Cardiac septum (tissue), 1 donor: ENCODE measurements around the gene ZNF169. TPM values are rescaled to one million over a fixed set of nuclear protein-coding genes. Genes with fewer than 3 reads are reported as not detected.
"Not testable (repeated sequence)": the region's sequence is repeated elsewhere in the genome, so short reads cannot be mapped to it uniquely, and the experiment has no call there.

Experiments used
- DNase-seq: peaks from one replicate; pipeline ENCODE4 v3.0.0-alpha.2; 2020; ENCODE audit warnings: low spot score
- intact Hi-C: fragments of 100-400 bp; cut with DNase I; formaldehyde crosslinking; loops from one replicate; pipeline ENCODE4 v1.14.0; 2022
- long read RNA-seq: library from polyadenylated mRNA; unstranded; transcript quantifications from one replicate; pipeline ENCODE4 v2.0.0, GENCODE V29; 2021
- total RNA-seq: library from RNA; stranded (reverse); fragmentation: NEBNext Ultra II Directional; extraction: Animal tissue kit (Norgen Biotek cat#: 25700); gene quantifications from one replicate; pipeline ENCODE4 v1.2.1, GENCODE V29; 2021
- donor health status: DM: no; HTN: no; CAD: no.

ZNF169 gene
- total RNA-seq, result 2.8 TPM
- long read RNA-seq, partial matches to known transcripts, result 1 of 4 reads
- long read RNA-seq, other reads (novel, unspliced or antisense), result 2 of 4 reads

DNA sequence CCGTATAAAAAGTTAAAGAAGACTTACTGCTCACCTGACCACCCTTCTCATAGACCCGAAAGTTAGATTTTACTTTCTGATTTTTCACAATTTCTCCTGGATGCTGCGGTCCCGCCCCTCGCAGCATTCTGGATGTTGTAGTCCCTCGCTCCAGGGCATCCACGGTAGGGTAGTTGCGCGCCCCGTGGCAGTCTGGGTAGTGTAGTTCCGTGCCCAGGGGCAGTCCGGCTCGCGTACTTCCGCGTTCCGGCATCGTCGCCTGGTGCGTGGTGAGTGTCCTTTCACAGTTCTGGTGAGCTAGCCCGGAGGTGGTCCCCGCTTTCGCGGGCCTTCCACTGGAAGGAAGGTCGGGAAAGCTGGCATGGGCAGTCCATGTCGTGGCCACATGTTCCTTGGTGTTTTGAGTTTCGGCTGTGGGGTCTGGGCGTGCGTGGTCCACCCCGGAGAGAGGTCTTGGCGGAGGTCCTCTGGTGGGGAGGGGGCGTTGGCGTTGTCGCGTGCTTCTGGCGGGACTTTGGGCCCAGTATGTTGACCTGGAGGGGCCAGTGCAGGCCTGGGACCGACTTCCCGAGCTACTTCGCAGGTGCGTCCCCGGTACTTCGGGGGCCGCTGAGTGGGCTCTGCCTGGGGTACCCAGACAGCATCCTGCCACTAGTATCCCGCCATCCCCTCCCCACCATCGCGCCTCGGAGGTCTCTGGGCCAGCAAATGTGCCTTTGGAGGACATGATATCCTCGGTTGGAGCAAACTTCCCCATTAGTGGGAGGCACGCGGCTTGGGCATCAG, at the start of gene ZNF169:
Gene ZNF169, plus strand, starts transcription at position 222 of the 786 bp plus-strand sequence. CDS start 19,515 bp downstream, outside the sequence.
- intact Hi-C loops, result no loop called here
- DNase-seq, result peak; percentile 96

DNA sequence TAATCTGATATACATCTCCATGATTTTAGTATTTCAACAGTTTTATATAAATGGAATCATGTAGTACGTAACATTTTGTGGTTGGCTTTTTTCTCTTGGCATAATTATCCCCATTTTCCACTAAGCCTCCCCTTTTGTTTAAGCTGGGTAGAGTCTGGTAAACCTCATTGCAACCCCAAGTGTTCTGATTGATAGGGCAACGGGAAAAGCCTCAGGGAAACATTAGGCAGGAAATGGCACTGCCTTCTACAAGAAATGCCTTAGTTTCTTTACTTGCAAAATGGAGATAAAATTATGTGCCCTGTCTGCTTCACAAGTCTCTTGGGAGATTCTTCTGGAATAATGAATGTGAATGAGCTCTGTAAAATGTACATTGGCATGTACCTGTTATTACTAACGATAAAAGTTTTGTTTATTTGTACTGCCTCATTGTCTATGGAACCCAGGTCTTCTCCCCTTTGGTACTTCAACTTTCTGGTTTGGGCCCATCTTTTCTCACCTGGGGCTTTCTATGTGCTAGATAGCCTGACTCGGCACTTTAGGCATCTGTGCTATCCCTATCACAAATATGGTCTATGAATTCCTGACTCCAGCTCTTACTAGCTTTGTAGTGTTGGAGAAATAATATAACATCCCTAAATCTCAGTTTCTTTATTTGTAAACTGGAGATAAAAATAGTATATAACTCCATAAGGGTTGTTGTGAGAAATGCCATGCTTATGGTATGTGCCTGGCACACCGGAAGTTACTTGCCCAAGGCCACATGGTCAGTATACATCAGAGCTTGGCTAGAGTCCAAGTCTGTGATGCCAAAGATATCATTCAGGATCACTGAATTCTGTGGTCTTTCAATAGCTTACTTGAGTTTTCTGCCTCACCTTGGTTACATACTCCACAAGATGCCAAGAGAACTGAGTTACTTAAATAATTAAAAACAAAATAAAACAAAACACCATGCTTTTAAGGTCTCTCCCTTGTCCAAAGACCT, 48.2 kb upstream of the ZNF169 start:
- intact Hi-C loops, result loop anchor here (5.0 kb wide), 2 partner anchors 199 to 529 kb away; no protein-coding TSS in a partner anchor

DNA sequence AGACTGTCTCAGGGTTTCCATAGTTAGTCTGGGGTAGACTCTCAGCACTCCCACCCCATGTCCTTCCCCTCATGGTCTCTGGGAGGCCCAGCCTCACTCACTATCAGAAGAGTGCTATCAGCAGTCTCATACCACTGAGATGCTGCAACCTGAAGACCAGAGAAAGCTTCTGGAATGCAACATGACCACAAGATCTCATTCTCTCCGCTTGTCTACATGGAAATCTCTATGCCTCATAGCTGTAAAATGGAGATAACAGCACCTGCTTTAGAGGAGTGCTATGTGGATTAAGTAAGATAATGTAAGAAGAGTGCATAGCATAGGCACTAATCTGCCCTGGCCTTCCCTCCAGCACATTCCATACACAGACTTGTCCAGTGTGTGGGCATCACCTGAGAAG, 47.0 kb upstream of the ZNF169 start:
- DNase-seq, result no peak
- intact Hi-C loops, result loop anchor here (5.0 kb wide), 2 partner anchors 200 to 530 kb away; no protein-coding TSS in a partner anchor

More for the DNA sequence above, 48.2 kb upstream of the ZNF169 start:
- DNase-seq, result no peak

DNA sequence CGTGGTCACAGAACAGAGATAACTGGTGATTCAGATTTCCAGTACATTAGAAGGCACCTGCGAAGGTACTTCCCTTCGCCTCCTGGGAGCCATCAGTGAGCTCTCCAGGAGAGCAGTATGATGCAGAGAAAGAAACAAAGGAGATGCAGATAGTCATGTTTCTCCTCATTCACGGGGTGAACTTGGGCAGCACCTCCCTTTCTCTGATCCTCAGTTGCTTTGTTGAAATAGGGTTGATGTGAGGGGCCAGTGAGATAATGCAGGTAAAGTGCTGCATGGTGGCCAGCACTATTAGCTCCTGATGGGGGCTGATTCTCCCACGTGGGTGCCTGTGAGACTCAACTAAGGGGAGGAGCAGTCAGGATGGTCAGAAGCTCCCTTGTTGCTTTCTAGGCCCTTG, 46.6 kb upstream of the ZNF169 start:
- DNase-seq, result no peak

DNA sequence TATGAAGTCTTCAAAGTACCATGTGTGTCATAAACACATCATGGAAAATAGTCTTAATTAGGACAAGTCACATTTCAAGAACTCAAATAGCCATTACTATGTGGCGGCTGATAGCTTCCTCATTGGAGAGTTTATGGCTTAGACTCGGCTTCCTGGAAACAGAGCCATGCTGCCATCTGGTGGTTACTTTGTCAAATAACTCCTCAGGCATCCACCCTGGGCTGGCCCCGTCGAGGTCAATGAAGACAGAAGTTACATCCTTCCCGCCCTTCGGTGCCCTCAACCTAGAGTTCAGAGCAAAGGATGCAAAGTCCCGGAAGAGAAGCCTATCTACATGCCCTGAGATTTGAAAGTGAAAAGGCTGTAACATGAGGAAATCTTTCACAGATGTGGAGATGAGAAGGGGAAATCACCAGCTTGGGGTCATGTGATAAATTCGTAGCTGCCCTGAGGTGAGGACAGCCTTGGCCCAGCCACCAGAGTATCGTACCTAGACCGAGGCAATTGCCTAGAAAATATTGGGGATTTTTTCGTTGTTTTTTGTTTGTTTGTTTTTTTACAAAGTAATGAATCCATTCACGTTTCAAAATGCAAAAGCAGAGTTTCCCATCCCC, 45.5 kb upstream of the ZNF169 start:
- DNase-seq, result peak; percentile 85
- intact Hi-C loops, result loop anchor here (1.0 to 5.0 kb wide), 3 partner anchors 148 to 531 kb away; no protein-coding TSS in a partner anchor

More for the DNA sequence above, 46.6 kb upstream of the ZNF169 start:
- intact Hi-C loops, result loop anchor here (5.0 kb wide), 2 partner anchors 200 to 530 kb away; no protein-coding TSS in a partner anchor

DNA sequence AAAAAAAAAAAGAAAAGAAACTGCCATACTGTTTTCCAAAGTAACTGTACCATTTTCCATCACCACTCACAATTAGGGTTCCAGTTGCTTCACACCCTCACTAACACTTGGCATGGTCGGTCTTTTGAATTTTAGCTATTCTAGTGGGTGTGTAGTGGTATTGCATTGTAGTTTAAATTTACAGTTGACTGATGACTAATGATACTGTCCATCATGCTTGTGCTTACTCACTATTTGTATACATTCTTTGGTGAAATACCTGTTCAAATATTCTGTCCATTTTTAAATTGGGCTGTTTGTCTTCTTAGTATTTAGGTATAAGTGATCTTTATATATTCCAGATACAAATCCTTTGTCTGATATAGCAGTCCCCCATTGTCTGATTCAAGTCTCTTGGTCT, 36.2 kb upstream of the ZNF169 start:
- DNase-seq, result no peak
- intact Hi-C loops, result no loop called here

DNA sequence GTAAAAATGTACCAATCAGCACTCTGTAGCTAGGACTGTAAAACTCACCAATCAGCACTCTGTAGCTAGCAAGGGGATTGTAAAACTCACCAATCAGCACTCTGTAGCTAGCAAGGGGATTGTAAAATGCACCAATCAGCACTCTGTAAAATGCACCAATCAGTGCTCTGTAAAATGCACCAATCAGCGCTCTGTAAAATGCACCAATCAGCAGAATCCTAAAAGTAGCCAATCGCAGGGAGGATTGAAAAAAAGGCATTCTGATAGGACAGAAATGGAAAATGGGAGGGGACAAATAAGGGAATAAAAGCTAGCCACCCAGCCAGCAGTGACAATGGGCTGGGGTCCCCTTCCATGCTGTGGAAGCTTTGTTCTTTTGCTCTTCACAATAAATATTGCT, 33.7 kb upstream of the ZNF169 start:
- DNase-seq, intact Hi-C loops: not testable (repeated sequence)

DNA sequence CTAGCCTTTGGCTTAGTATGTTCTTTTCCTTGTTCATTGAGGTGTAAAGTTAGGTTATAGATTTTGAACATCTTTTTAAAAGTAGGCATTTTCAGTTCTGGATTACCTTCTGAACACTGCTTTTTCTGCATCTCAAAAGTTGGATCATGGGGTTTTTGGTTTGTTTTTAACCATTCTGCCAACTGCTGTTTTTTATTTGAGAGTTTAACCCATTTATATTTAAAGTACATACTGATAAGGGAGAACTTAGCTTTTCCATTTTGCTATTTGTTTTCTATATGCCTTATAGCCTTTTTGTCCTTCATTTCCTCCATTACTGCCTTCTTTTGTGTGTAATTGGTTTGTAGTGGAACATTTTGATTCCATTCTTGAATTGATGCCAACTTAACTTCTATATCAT, 30.5 kb upstream of the ZNF169 start:
- no peak for DNase-seq
- intact Hi-C loops, result no loop called here

DNA sequence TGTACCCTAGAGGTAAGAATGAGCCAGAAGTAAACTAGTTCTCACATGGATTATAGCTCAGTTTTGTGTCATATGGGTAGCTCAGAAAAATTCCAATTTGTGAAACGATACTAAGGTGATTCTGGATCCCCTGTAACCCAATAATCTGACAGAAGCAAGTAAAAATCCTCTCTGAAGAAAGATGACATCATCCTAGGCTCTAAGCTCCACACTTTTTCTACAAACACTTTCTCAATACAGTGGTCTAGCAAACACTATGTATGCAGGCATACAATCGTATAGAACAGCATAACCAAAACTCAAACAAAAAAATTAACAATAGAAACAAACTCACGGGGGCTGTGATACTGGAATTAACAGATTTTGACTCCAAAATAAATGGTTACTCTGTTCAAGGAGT, 26.7 kb upstream of the ZNF169 start:
- DNase-seq, result no peak
- intact Hi-C loops, result no loop called here

DNA sequence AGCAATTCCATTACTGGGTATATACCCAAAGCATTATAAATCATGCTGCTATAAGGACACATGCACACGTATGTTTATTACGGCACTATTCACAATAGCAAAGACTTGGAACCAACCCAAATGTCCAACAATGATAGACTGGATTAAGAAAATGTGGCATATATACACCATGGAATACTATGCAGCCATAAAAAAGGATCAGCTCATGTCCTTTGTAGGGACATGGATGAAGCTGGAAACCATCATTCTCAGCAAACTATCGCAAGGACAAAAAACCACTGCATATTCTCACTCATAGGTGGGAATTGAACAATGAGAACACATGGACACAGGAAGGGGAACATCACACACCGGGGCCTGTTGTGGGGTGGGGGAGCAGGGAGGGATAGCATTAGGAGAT, 18.0 kb upstream of the ZNF169 start:
- DNase-seq, intact Hi-C loops: not testable (repeated sequence)

DNA sequence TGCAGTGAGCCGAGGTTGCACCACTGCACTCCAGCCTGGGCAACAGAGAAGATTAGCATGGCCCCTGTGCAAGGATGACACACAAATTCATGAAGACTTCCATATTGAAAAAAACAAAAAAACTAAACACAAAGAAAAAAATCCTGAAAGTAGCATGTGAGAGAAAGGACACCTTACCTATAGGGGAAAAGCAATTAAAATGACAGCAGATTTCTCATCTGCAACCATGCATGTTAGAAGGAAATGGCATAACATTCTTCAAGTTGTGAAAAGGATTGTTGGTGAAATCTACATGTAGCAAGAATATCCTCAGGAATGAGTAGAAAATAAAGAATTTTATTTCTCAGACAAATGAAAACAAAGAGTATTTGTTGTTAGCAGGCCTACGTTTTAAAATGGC, 13.4 kb upstream of the ZNF169 start:
- DNase-seq, result no peak
- intact Hi-C loops, result no loop called here

DNA sequence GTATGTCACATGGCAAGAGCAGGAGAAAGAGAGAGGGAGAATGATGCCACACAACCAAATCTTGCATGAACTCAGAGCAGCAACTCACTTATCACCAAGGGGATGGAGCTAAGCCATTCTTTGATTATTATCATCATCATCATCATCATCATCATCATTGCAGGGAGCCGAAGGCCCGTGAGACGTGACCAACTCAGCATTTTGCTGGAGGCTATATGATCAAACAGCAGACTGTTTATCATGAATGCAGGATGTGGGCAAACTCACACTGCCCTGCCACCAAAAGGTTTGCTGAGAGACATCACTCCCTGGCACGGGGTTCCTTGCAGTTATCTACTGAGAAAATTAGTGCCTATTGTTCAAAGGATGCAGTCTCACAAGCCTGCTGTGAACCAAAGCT, 8.6 kb upstream of the ZNF169 start:
- intact Hi-C loops, result no loop called here
- no peak for DNase-seq

DNA sequence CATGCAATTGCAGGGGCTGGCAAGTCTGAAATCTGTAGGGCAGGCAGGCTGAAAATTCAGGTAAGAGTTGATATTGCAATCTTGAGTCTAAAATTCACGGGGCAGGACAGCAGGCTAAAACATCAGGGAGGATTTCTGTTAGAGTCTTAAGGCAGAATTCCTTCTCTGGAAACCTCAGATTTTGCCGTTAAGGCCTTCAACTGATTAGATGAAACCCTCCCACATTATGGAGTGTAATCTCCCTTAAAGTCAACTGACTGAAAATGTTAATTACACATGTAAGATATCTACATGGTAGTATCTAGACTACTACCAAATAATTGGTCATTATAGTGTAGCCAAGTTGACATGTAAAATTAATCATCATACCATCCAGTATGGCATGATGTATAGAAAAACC, 3.1 kb upstream of the ZNF169 start:
- intact Hi-C loops, result no loop called here

DNA sequence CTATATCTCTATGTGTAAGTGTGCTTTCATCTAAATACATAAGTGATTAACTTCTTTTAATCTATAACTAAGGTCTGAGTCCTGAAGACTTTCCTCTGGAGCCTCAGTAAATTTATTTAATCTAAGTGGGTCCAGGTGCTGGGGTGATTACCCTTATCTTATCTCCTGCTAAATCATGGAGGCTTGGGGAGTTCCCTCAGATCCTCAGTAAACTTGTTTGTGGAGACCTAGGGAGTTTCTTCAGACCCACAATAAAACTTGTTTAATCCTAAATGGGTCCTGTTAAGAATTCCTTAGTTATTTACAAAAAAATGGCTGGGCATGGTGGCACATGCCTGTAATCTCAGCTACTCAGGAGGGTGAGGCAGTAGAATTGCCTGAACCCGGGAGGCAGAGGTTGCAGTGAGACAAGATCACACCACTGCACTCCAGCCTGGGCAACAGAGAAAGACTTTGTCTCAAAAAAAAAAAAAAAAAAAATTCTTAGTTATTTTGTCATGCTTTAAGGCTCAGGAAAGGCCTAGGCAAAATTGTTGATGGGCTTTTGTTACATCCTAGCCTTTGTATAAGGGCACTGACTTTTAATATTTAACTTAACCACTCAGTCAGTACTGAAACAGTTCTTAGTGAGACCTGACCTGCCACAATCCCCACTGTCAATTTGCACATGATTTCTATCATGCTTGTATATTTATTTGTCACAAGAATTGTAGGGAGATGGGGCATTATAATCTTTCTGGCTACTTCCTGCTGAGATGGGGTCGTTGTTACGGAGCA, 6.7 kb downstream of the ZNF169 start:
- DNase-seq, intact Hi-C loops: not testable (repeated sequence)

More for the DNA sequence above, 3.1 kb upstream of the ZNF169 start:
- DNase-seq, result no peak

DNA sequence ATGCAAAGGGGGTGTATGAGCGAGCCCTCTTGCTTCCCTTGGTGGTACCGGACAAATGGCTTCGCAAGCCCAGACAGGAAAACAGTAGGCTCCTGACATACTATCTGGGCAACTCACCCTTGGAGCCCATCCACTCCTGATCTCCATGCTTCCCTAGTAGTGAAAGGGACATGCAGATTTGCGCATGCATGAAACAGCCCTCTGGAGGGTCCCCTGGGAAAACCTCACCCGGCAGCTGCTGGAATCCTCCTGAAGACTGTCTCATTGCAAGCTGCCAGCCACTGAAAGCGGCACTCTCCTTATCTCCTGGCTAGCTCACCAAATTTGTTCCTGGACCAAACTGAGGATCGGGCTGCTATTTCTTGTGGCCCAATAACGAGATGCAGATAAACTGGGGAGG, 10.2 kb downstream of the ZNF169 start:
- no peak for DNase-seq
- intact Hi-C loops, result no loop called here

DNA sequence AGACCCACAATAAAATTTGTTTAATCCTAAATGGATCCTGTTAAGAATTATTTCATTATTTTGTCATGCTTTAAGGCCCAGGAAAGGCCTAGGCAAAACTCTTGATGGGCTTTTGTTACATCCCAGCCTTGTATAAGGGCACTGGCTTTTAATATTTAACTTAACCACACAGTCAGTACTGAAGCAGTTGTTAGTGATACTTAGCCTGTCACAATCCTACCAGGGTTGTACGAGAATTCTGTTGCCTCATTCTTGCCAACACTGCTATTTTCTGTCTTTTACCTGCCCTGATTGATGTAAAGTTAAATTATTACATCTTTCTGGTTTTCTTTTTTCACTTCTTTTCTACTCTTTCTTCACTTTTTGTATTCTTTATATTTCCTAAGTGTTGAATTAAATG, 10.9 kb downstream of the ZNF169 start:
- intact Hi-C loops, result no loop called here
- DNase-seq, result no peak

DNA sequence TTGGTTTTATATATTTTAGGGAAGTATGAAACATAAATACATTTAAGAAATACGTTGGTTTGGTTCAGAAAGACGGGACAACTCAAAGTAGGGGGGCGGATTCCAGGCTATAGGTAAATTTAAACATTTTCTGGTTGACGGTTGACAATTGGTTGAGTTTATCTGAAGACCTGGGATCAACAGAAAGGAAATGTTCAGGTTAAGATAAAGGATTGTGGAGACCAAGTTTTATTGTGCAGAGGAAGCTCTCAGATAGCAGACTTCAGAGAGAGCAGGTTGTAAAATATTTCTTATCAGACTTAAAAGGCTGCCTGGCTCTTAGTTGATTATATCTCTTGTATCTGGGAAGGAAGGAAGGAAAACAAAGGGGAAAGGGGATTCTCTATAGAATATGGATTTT, 17.9 kb downstream of the ZNF169 start:
- DNase-seq, intact Hi-C loops: not testable (repeated sequence)

DNA sequence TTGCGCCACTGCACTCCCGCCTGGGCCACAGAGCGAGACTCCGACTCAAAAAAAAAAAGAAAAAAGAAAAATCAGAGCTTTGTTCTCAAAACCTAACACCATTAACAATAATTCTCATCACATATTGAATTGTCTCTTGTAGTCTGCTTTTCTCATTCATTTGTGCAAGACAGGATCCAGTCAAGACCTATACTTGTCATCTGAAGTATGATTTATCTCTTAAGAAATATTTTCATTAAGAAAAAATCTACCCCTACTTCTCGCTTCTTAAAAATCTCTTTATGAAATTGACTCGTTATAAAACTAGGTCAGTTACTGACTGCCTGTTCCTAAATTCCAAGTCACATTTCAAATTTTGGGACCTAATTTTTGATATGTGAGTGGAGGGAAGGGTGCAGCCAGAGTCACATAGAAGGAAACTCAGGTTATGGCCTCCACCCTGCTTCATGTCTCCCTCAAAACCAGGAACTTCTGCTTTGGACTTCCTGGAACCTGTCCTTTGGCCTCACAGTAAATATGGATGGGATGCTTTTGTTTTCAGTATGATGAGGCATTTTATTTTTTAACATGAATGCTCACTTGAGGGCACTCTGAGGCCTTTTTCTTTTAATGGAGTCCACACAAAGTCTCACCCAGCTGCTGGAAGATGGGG, 18.9 kb downstream of the ZNF169 start:
- no peak for DNase-seq
- intact Hi-C loops, result no loop called here
